ENCODE measurements around the gene ACVR1C.
"Not testable (repeated sequence)": the region's sequence is repeated elsewhere in the genome, so short reads cannot be mapped to it uniquely, and the experiment has no call there.

ACVR1C gene

GRCh38 chr2:157587576-157587975 lies 41.1 kb downstream of the ACVR1C start:
- no peak for DNase-seq (ENCODE audit: low read depth, low spot score)
- H3K27ac ChIP-seq: no peak overlapping the region

- H3K27ac ChIP-seq: no peak overlapping the region
- no peak for DNase-seq (ENCODE audit: low read depth, low spot score)
Measured at GRCh38 chr2:157574165-157574564, 54.5 kb downstream of the ACVR1C start.

- no peak overlapping the region for H3K27ac ChIP-seq
- no peak for DNase-seq (ENCODE audit: low read depth, low spot score)
Measured at GRCh38 chr2:157572725-157573124, 55.9 kb downstream of the ACVR1C start.

- not testable (repeated sequence) for DNase-seq (ENCODE audit: low read depth, low spot score); H3K27ac ChIP-seq
Measured at GRCh38 chr2:157566623-157567022, 62.0 kb downstream of the ACVR1C start.

- not testable (repeated sequence) for H3K27ac ChIP-seq; DNase-seq (ENCODE audit: low read depth, low spot score)
Measured at GRCh38 chr2:157566113-157566512, 62.6 kb downstream of the ACVR1C start.

- DNase-seq (ENCODE audit: low read depth, low spot score): no peak
- no peak overlapping the region for H3K27ac ChIP-seq
Measured at GRCh38 chr2:157565550-157565949, 63.1 kb downstream of the ACVR1C start.

GRCh38 chr2:157559890-157560289 lies 68.8 kb downstream of the ACVR1C start:
- no peak overlapping the region for H3K27ac ChIP-seq
- no peak for DNase-seq (ENCODE audit: low read depth, low spot score)

- no peak overlapping the region for H3K27ac ChIP-seq
- DNase-seq (ENCODE audit: low read depth, low spot score): no peak
Measured at GRCh38 chr2:157559461-157559860, 69.2 kb downstream of the ACVR1C start.

GRCh38 chr2:157559061-157559460 lies 69.6 kb downstream of the ACVR1C start:
- DNase-seq (ENCODE audit: low read depth, low spot score): no peak

GRCh38 chr2:157557770-157558169 lies 70.9 kb downstream of the ACVR1C start:
- DNase-seq (ENCODE audit: low read depth, low spot score): no peak
- H3K27ac ChIP-seq: no peak overlapping the region

More at GRCh38 chr2:157559061-157559460, 69.6 kb downstream of the ACVR1C start:
- H3K27ac ChIP-seq: no peak overlapping the region

- H3K27ac ChIP-seq: no peak overlapping the region
- DNase-seq (ENCODE audit: low read depth, low spot score): no peak
Measured at GRCh38 chr2:157540102-157540501, 88.6 kb downstream of the ACVR1C start.

- H3K27ac ChIP-seq: no peak overlapping the region
- DNase-seq (ENCODE audit: low read depth, low spot score): no peak
Measured at GRCh38 chr2:157538064-157538463, 90.6 kb downstream of the ACVR1C start.

GRCh38 chr2:157536815-157537214 lies 91.8 kb downstream of the ACVR1C start:
- no peak overlapping the region for H3K27ac ChIP-seq
- no peak for DNase-seq (ENCODE audit: low read depth, low spot score)

GRCh38 chr2:157528963-157529751 lies 99.5 kb downstream of the ACVR1C start:
- DNase-seq (ENCODE audit: low read depth, low spot score): no peak
- H3K27ac ChIP-seq: no peak overlapping the region

GRCh38 chr2:157526070-157526469 lies 102.6 kb downstream of the ACVR1C start:
- DNase-seq (ENCODE audit: low read depth, low spot score): no peak
- no peak overlapping the region for H3K27ac ChIP-seq

GRCh38 chr2:157523270-157524247 lies 105.1 kb downstream of the ACVR1C start:
- no peak for DNase-seq (ENCODE audit: low read depth, low spot score)
- no peak overlapping the region for H3K27ac ChIP-seq

- DNase-seq (ENCODE audit: low read depth, low spot score); H3K27ac ChIP-seq: not testable (repeated sequence)
Measured at GRCh38 chr2:157514966-157515365, 113.7 kb downstream of the ACVR1C start.

- DNase-seq (ENCODE audit: low read depth, low spot score): no peak
Measured at GRCh38 chr2:157509744-157510143, 118.9 kb downstream of the ACVR1C start.

GRCh38 chr2:157508676-157509075 lies 120.0 kb downstream of the ACVR1C start:
- no peak overlapping the region for H3K27ac ChIP-seq
- DNase-seq (ENCODE audit: low read depth, low spot score): no peak

More at GRCh38 chr2:157509744-157510143, 118.9 kb downstream of the ACVR1C start:
- no peak overlapping the region for H3K27ac ChIP-seq

GRCh38 chr2:157506586-157506985 lies 122.1 kb downstream of the ACVR1C start:
- no peak for DNase-seq (ENCODE audit: low read depth, low spot score)
- H3K27ac ChIP-seq: no peak overlapping the region

- no peak overlapping the region for H3K27ac ChIP-seq
- DNase-seq (ENCODE audit: low read depth, low spot score): no peak
Measured at GRCh38 chr2:157504623-157505022, 124.0 kb downstream of the ACVR1C start.

Measured in epithelial cell of prostate (primary cell).